ENCODE data around the gene AIM2. TPM values are rescaled to one million over a fixed set of nuclear protein-coding genes. Genes with fewer than 3 reads are reported as not detected.
A peak's percentile ranks its signal among the peaks of the same experiment; 100 is the strongest.

Gene AIM2
- total RNA-seq, 1 experiment from 2014 or later: 1.1 TPM

- no peaks in the 10 kb centered on the region for H3K4me1 ChIP-seq (ENCODE audit: insufficient read depth, low read length)
- no peak overlapping the region for H2AFZ ChIP-seq (ENCODE audit: low read length)
- H2BK5ac ChIP-seq (ENCODE audit: insufficient read length, low read length): no peak overlapping the region
- no peaks in the 10 kb centered on the region for H3K23me2 ChIP-seq (ENCODE audit: insufficient read length, low read depth, low read length, poor library complexity, severe bottlenecking)
- no peak overlapping the region for H2BK12ac ChIP-seq (ENCODE audit: insufficient read length, low read depth, low read length)
- Mint-ChIP-seq H3K36me3 (ENCODE audit: insufficient read depth in 1 of 3, low read depth in 3 of 3) (no peaks in the 10 kb centered on the region), H3K27ac (peak overlapping the region in 1 of 3 experiments; percentile 17; a peak in 1 of 7 replicates), H3K4me3 (no peak overlapping the region), H3K27me3 (ENCODE audit: low read depth) (no peaks in the 10 kb centered on the region), H3K4me1 (no peaks in the 10 kb centered on the region), H3K9me3 (no peaks in the 10 kb centered on the region)
- H4K8ac ChIP-seq (replicated peaks; ENCODE audit: insufficient read length, low read depth, low read length): no peak overlapping the region
- H3K4ac ChIP-seq (ENCODE audit: low read depth, low read length): no peak overlapping the region
- no peak overlapping the region for H3K4me2 ChIP-seq (ENCODE audit: insufficient read depth, insufficient read length, low read length)
- H3K18ac ChIP-seq (ENCODE audit: insufficient read length, low read depth, low read length): no peak overlapping the region
- H3K9ac ChIP-seq (ENCODE audit: extremely low read depth, insufficient read length, low read length): no peak overlapping the region
- H2BK15ac ChIP-seq (ENCODE audit: low read depth, low read length): no peak overlapping the region
- no peaks in the 10 kb centered on the region for H4K20me1 ChIP-seq (ENCODE audit: control insufficient read depth, insufficient read depth, insufficient read length)
- no peak overlapping the region for H2AK5ac ChIP-seq (ENCODE audit: insufficient read length, low read length)
- H3K79me2 ChIP-seq (ENCODE audit: insufficient read depth, low read length): no peaks in the 10 kb centered on the region
- no peak overlapping the region for H3T11ph ChIP-seq (ENCODE audit: low read length)
- no CpG with 5 or more reads among the region's 1 CpG for WGBS (ENCODE audit: extremely low coverage, insufficient read length, low lambda C conversion rate)
- H3K27ac ChIP-seq (ENCODE audit: insufficient read length, low read depth, low read length): no peak overlapping the region
- no peak overlapping the region for H2BK20ac ChIP-seq (ENCODE audit: low read depth, low read length, poor library complexity, severe bottlenecking)
- H3K23ac ChIP-seq (ENCODE audit: insufficient read length, low read depth, low read length): no peak overlapping the region
- TF ChIP-seq CTCF (conservative IDR thresholded peaks at IDR 0.05): no peak
- no peaks in the 10 kb centered on the region for H3K79me1 ChIP-seq (ENCODE audit: insufficient read depth, low read depth, low read length, poor library complexity, severe bottlenecking)
- DNase-seq: no peak
- H4K91ac ChIP-seq (ENCODE audit: insufficient read length, low read depth, low read length): no peak overlapping the region
- no peak overlapping the region for H3K56ac ChIP-seq (ENCODE audit: insufficient read length, low read depth, low read length)
- no peak overlapping the region for H3K14ac ChIP-seq (ENCODE audit: insufficient read depth, low read length)
- no peaks in the 10 kb centered on the region for H3K27me3 ChIP-seq (ENCODE audit: insufficient read depth, low read length)
- H4K5ac ChIP-seq (ENCODE audit: insufficient read length, low read depth, low read length): no peak overlapping the region
- no peaks in the 10 kb centered on the region for H3K9me3 ChIP-seq (ENCODE audit: control insufficient read depth, low read depth, low read length)
- H2BK120ac ChIP-seq (ENCODE audit: low read depth, low read length, poor library complexity, severe bottlenecking): no peak overlapping the region
Observed at GRCh38 chr1:159091607-159092031, 15.1 kb upstream of the AIM2 start.

Data from H9 (cell line).